ENCODE results near the gene XRCC5.

DNA sequence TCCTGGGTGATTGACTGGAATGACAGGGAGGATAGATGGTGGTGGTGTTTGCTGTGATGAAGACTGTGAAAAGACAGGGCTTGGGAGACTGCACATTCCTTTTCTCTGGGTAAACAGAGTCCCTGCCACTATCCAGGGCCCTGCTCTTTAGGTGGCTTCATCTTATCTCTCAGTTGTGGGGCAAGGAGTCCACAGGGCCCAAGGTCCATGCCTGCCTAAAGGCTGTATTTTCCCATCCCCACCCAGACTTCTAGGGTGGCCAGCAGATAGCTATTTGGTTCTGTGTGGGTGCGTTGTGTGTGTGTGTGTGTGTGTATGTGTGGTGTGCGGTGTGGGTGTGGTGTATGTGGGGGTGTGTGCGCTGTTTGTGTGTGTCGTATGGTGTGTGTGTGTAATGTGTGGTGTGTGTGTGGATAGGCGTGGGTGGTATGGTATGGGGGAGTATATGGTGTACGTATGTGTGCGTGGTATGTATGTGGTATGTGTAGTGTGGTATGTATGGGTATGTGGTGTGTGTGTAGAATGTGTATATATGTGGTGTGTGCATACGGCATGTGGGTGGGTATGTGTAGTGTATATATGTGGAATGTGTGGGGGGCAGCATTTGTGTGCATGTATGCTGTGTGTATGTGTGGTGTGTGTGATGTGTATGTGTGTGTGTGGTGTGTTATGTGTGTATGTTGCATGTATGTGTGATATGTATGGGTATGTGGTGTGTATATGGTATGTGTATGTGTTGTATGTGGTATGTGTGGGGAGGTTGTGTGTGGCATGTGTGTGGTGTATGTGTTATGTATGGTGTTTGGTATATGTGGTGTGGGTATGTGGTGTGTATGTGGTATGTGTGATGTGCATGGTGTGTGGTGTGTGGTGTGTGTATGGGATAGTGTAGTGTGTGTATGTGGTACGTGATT is 10.5 kb upstream of the XRCC5 start:
- no peak for TF ChIP-seq EZH2 (IDR thresholded peaks at IDR 0.05)
- TF ChIP-seq, protein P1, sequence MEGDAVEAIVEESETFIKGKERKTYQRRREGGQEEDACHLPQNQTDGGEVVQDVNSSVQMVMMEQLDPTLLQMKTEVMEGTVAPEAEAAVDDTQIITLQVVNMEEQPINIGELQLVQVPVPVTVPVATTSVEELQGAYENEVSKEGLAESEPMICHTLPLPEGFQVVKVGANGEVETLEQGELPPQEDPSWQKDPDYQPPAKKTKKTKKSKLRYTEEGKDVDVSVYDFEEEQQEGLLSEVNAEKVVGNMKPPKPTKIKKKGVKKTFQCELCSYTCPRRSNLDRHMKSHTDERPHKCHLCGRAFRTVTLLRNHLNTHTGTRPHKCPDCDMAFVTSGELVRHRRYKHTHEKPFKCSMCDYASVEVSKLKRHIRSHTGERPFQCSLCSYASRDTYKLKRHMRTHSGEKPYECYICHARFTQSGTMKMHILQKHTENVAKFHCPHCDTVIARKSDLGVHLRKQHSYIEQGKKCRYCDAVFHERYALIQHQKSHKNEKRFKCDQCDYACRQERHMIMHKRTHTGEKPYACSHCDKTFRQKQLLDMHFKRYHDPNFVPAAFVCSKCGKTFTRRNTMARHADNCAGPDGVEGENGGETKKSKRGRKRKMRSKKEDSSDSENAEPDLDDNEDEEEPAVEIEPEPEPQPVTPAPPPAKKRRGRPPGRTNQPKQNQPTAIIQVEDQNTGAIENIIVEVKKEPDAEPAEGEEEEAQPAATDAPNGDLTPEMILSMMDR (IDR thresholded peaks at IDR 0.05): no peak

All from neural progenitor cell (in vitro differentiated cells).